Measurements from ENCODE around the gene NPR3. TPM values are rescaled to one million over a fixed set of nuclear protein-coding genes. Genes with fewer than 3 reads are reported as not detected.

NPR3 gene
- total and polyA plus RNA-seq, 2 of the 8 experiments (the other 6 are each of a cell fraction or from before 2014, with no cell fraction given), result not detected

DNA sequence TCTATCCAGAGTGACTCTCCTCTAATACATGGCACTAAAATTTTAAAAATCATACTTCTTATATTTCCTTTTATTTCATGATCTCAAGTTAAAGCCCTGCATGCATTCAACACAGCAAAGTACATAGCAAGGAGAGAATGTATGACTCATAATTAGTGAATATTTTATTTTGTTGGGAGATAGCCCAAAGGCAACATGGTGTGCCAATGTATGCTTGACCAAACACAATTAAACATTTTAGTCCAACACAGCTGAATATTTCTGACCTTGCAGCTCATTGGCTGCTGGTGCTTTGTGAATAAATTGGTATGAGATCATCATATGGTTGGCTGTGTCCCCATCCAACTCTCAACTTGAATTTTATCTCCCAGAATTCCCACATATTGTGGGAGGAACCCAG lies 103.5 kb downstream of the NPR3 start:
- no peak overlapping the region for H2AK5ac ChIP-seq (ENCODE audit: low read depth, low read length)
- no peak overlapping the region for H3K4me3 ChIP-seq (ENCODE audit: extremely low read depth in 1 of 4, insufficient read depth in 2 of 4, low read depth in 3 of 4, low read length in 4 of 4)
- FAIRE-seq (no peak), DNase-seq (ENCODE audit: low read depth in 1 of 2, low spot score in 2 of 2) (no peak)
- no peaks in the 10 kb centered on the region for H3K79me1 ChIP-seq (ENCODE audit: low read depth, low read length)
- H3K9ac ChIP-seq (replicated peaks in 1 of 4; ENCODE audit: extremely low read depth in 1 of 4, low read depth in 3 of 4, low read length in 3 of 4), result no peak overlapping the region
- no peak overlapping the region for H3K4me2 ChIP-seq (ENCODE audit: insufficient read depth in 1 of 2, low read depth in 2 of 2, low read length in 2 of 2)
- no peak overlapping the region for H4K8ac ChIP-seq (ENCODE audit: extremely low read depth, insufficient read depth, low read length)
- H4K20me1 ChIP-seq (replicated peaks in 1 of 2; ENCODE audit: control insufficient read depth in 1 of 2, insufficient read depth in 2 of 2, low read length in 2 of 2), result no peaks in the 10 kb centered on the region
- H2BK15ac ChIP-seq (ENCODE audit: low read length), result no peak overlapping the region
- H3K9me3 ChIP-seq (ENCODE audit: insufficient read depth in 2 of 2, low read depth in 1 of 2, low read length in 1 of 2), result peaks cover 0 to 2% of the 10 kb centered on the region in 2 experiments; a peak in 1 of 4 replicates
- H2BK120ac ChIP-seq (replicated peaks; ENCODE audit: low read depth, low read length), result no peak overlapping the region
- H3K4me1 ChIP-seq (replicated peaks in 1 of 4; ENCODE audit: control insufficient read depth in 3 of 4, insufficient read depth in 4 of 4, low read length in 3 of 4), result no peaks in the 10 kb centered on the region
- H3K14ac ChIP-seq (ENCODE audit: insufficient read length), result no peak overlapping the region
- H3K27ac ChIP-seq (ENCODE audit: low read depth, low read length), result no peak overlapping the region
- ChIA-PET CTCF (ENCODE audit: partially characterized antibody) (no interaction called here), POLR2A (ENCODE audit: partially characterized antibody) (no interaction called here)
- TF ChIP-seq CEBPB (IDR thresholded peaks at IDR 0.05; ENCODE audit: low read depth, low read length), result no peak
- TF ChIP-seq SRF (IDR thresholded peaks at IDR 0.05; ENCODE audit: low read depth, low read length), result no peak
- no peak for TF ChIP-seq PHF8 (conservative IDR thresholded peaks at IDR 0.05; ENCODE audit: low read depth, low read length)
- TF ChIP-seq MAFK (IDR thresholded peaks at IDR 0.05; ENCODE audit: low read depth, low read length), result no peak
- no peak for TF ChIP-seq SAP30 (IDR thresholded peaks at IDR 0.05; ENCODE audit: insufficient read depth, insufficient replicate concordance, low read length)
- TF ChIP-seq, protein P1, sequence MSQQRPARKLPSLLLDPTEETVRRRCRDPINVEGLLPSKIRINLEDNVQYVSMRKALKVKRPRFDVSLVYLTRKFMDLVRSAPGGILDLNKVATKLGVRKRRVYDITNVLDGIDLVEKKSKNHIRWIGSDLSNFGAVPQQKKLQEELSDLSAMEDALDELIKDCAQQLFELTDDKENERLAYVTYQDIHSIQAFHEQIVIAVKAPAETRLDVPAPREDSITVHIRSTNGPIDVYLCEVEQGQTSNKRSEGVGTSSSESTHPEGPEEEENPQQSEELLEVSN (IDR thresholded peaks at IDR 0.05), result no peak
- no peak for TF ChIP-seq HDAC2 (IDR thresholded peaks at IDR 0.05; ENCODE audit: borderline replicate concordance in 1 of 2, low read depth in 2 of 2, low read length in 2 of 2)
- TF ChIP-seq, protein P2, sequence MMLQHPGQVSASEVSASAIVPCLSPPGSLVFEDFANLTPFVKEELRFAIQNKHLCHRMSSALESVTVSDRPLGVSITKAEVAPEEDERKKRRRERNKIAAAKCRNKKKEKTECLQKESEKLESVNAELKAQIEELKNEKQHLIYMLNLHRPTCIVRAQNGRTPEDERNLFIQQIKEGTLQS (IDR thresholded peaks at IDR 0.05; ENCODE audit: insufficient read depth, low read depth, low read length), result no peak
- TF ChIP-seq SIX5 (IDR thresholded peaks at IDR 0.05; ENCODE audit: low read depth, low read length), result no peak
- TF ChIP-seq JUN (IDR thresholded peaks at IDR 0.05; ENCODE audit: low read depth, low read length), result no peak
- TF ChIP-seq POLR2A (IDR thresholded peaks at IDR 0.05; ENCODE audit: control extremely low read depth in 1 of 2, low read depth in 2 of 2, low read length in 2 of 2), result no peak
- H2BK12ac ChIP-seq (ENCODE audit: low read depth, low read length), result no peak overlapping the region
- no peaks in the 10 kb centered on the region for H3K36me3 ChIP-seq (ENCODE audit: control insufficient read depth in 2 of 4, insufficient read depth in 4 of 4, low read length in 3 of 4)
- no peak overlapping the region for H4K5ac ChIP-seq (ENCODE audit: insufficient read length, low read depth, low read length)
- no peak overlapping the region for H3K23ac ChIP-seq (ENCODE audit: insufficient read length)
- no peaks in the 10 kb centered on the region for H3K23me2 ChIP-seq (ENCODE audit: low read depth, low read length)
- no peak overlapping the region for H3K56ac ChIP-seq (replicated peaks; ENCODE audit: insufficient read length, low read depth, low read length)
- H3K4ac ChIP-seq (replicated peaks; ENCODE audit: insufficient read length, low read depth, low read length), result no peak overlapping the region
- H3K27me3 ChIP-seq (replicated peaks in 1 of 4; ENCODE audit: control insufficient read depth in 3 of 4, extremely low read depth in 1 of 4, insufficient read depth in 3 of 4, low read length in 3 of 4), result no peaks in the 10 kb centered on the region
- no peaks in the 10 kb centered on the region for H3K79me2 ChIP-seq (ENCODE audit: control insufficient read depth in 1 of 2, insufficient read depth in 2 of 2, low read length in 2 of 2)
- no peak overlapping the region for H3K18ac ChIP-seq (ENCODE audit: extremely low read depth, low read length)
- no peak overlapping the region for H2AFZ ChIP-seq (ENCODE audit: low read length)
- no peak overlapping the region for H2BK5ac ChIP-seq (ENCODE audit: low read depth, low read length)
- no peak overlapping the region for H4K91ac ChIP-seq (replicated peaks; ENCODE audit: insufficient read length, low read length)
- no peak overlapping the region for H2BK20ac ChIP-seq (ENCODE audit: low read length)

All from H1 (cell line).